K562 (cell line): ENCODE results near the gene ITGB2. TPM values are rescaled to one million over a fixed set of nuclear protein-coding genes. Genes with fewer than 3 reads are reported as not detected.

Experiments used
- ATAC-seq: fragments of 200-7000 bp; cut with Tn5 transposase; 3 replicates; pipeline ENCODE4 v1.9.1; 2020; ENCODE audit warnings: moderate library complexity
- BruUV-seq: library from RNA; stranded (reverse); fragments of 400-500 nt; replicated peaks from 2 replicates; lab custom pipeline; 2021; lab: Mats Ljungman, UMichigan
- CTCF ChIA-PET: fragments of 300-600 bp; formaldehyde crosslinking; extraction: SDS; loops from one replicate; lab custom pipeline; 2021; ENCODE audit warnings: low intra/inter-chr PET ratio; lab: Yijun Ruan, JAX
- POLR2A ChIA-PET: fragments of 300-600, 350-650 bp; sonication (Branson Sonifier 250); formaldehyde crosslinking; extraction: SDS; loops from one replicate; lab custom pipeline; 2021; ENCODE audit warnings: antibody characterized with exemption, inconsistent platforms; lab: Yijun Ruan, JAX
- DNase-seq, 4 experiments: peaks; one replicate each; pipeline versions ENCODE4 v3.0.0 to v3.0.0-alpha.2; 2011 to 2018; ENCODE audit warnings: low spot score in 3 of 4, mixed read lengths in 3 of 4; ENCODE audit errors: extremely low read depth in 1 of 4
- FAIRE-seq: peaks from 2 replicates; lab custom pipeline; 2011; peaks lifted over from hg19 to GRCh38; lab: Jason Lieb, UNC
- H2AFZ ChIP-seq: 2 replicates; pipeline ENCODE4 v1.6.0; 2011; ENCODE audit warnings: low read depth, low read length, control low read depth, inconsistent platforms
- H3K27ac ChIP-seq: fragments of 200-600 bp; 3 replicates; pipeline ENCODE4 v1.8.0; 2011; ENCODE audit warnings: low read depth, mild to moderate bottlenecking, control low read depth, inconsistent platforms, low read length, moderate library complexity, mixed read lengths; ENCODE audit errors: extremely low read depth
- H3K27me3 ChIP-seq, 2 experiments: fragments of 300-600 bp in 1 of 2; 2 replicates in 1 of 2; 3 replicates in 1 of 2; pipeline versions ENCODE4 v1.6.0 to v1.8.0; 2011; ENCODE audit warnings: inconsistent platforms in 2 of 2, low read length in 2 of 2, mild to moderate bottlenecking in 1 of 2, mixed read lengths in 1 of 2, moderate library complexity in 1 of 2; ENCODE audit not compliant: control insufficient read depth in 2 of 2, insufficient read depth in 2 of 2
- H3K36me3 ChIP-seq: fragments of 300-600 bp; 3 replicates; pipeline ENCODE4 v1.8.0; 2011; ENCODE audit warnings: mild to moderate bottlenecking, low read length, inconsistent platforms; ENCODE audit not compliant: control insufficient read depth, insufficient read depth
- H3K4me1 ChIP-seq, 2 experiments: fragments of 200-600 bp in 1 of 2; replicated peaks in 1 of 2; 2 replicates in 1 of 2; 3 replicates in 1 of 2; pipeline versions ENCODE4 v1.5.1 to v1.8.0; 2011; ENCODE audit warnings: inconsistent platforms in 2 of 2, low read length in 2 of 2, mild to moderate bottlenecking in 1 of 2, mixed read lengths in 1 of 2, moderate library complexity in 1 of 2; ENCODE audit not compliant: control insufficient read depth in 2 of 2, insufficient read depth in 2 of 2
- H3K4me2 ChIP-seq: 2 replicates; pipeline ENCODE4 v1.6.1; 2011; ENCODE audit warnings: low read length, control low read depth, inconsistent platforms, mixed read lengths; ENCODE audit not compliant: insufficient read depth
- H3K4me3 ChIP-seq: fragments of 200-600 bp; sonication (generic), shearing (Covaris generic); 2 replicates; pipeline ENCODE4 v1.5.1; 2016; ENCODE audit warnings: control low read depth, inconsistent platforms
- H3K79me2 ChIP-seq: fragments of 200-600 bp; 3 replicates; pipeline ENCODE4 v1.8.0; 2011; ENCODE audit warnings: low read length, inconsistent platforms; ENCODE audit not compliant: control insufficient read depth, insufficient read depth
- H3K9ac ChIP-seq, 2 experiments: 2 replicates each; pipeline versions ENCODE4 v1.6.0 to v1.6.1; 2011; ENCODE audit warnings: low read depth in 2 of 2, low read length in 2 of 2, control low read depth in 1 of 2, inconsistent platforms in 1 of 2, mild to moderate bottlenecking in 1 of 2, mixed read lengths in 1 of 2; ENCODE audit not compliant: insufficient read depth in 1 of 2
- H3K9me1 ChIP-seq: one replicate; pipeline ENCODE4 v1.6.0; 2011; ENCODE audit warnings: inconsistent platforms, mild to moderate bottlenecking, low read length, moderate library complexity; ENCODE audit not compliant: control insufficient read depth, insufficient read depth
- H3K9me3 ChIP-seq: replicated peaks from 2 replicates; pipeline ENCODE4 v1.5.1; 2011; ENCODE audit warnings: low read depth, low read length, inconsistent platforms; ENCODE audit not compliant: control insufficient read depth, insufficient read depth
- H4K20me1 ChIP-seq: replicated peaks from 2 replicates; pipeline ENCODE4 v1.6.1; 2011; ENCODE audit warnings: low read length, inconsistent platforms, mixed read lengths; ENCODE audit not compliant: control insufficient read depth, insufficient read depth
- PCBP1 ChIP-seq: fragments of 200-400 bp; formaldehyde crosslinking; IDR thresholded peaks from 2 replicates; pipeline ENCODE4 v1.6.1; 2018; ENCODE audit warnings: mild to moderate bottlenecking, low read depth, low read length; ENCODE audit not compliant: poor library complexity, severe bottlenecking
- TBP ChIP-seq: optimal IDR thresholded peaks from 2 replicates; pipeline ENCODE3; 2011; ENCODE audit warnings: low read depth, low read length, improper control_type of control experiment
- TFAP4 ChIP-seq: sonication (generic); formaldehyde crosslinking; IDR thresholded peaks from 2 replicates; pipeline ENCODE4 v1.8.0; 2022; ENCODE audit warnings: missing genetic modification reagents, mild to moderate bottlenecking, moderate library complexity, borderline replicate concordance
- WGBS: fragments of 100-300 bp; shearing (Covaris generic); methylation state at CpG from one replicate; pipeline ENCODE4 v1.1.6; 2016; ENCODE audit warnings: low coverage, mixed read lengths; ENCODE audit not compliant: insufficient coverage; ENCODE audit errors: missing lambda C conversion rate; 5-methylcytosine and 5-hydroxymethylcytosine counted together
- in situ Hi-C: fragments of 300-500 bp; cut with MboI; formaldehyde crosslinking; loops from 4 replicates; pipeline ENCODE4 v1.15.0; 2018; ENCODE audit warnings: inconsistent platforms, mixed read lengths
- intact Hi-C: fragments of 100-400 bp; cut with micrococcal nuclease; formaldehyde crosslinking; loops from 2 replicates; pipeline ENCODE4 v1.14.2; 2022
- polyA plus RNA-seq, 8 experiments: library from polyadenylated mRNA; depleted of rRNA in 4 of 8; stranded (reverse) in 5 of 8; unstranded in 3 of 8; fragments of >200 nt; fragmentation: Nextera tagmentation in 2 of 8; fragmentation: Illumina TruSeq in 1 of 8; extraction: Ambion mirVana in 2 of 8; extraction: Trizol in 1 of 8; gene quantifications; 2 replicates each; pipeline versions ENCODE4 v1.2.1 to v1.2.3, GENCODE V29; 2011 to 2014; ENCODE audit warnings: inconsistent platforms in 1 of 8, missing spikeins in 1 of 8
- total RNA-seq, 7 experiments: library from RNA; depleted of rRNA in 6 of 7; stranded (reverse); fragments of >200 nt in 6 of 7; fragmentation: Illumina TruSeq in 2 of 7; extraction: Trizol in 2 of 7; gene quantifications; 2 replicates each; pipeline versions ENCODE4 v1.2.1 to v1.2.3, GENCODE V29; 2011 to 2021; ENCODE audit warnings: low replicate concordance in 1 of 7

Gene ITGB2
- total and polyA plus RNA-seq, 9 of the 15 experiments (the other 6 are each of a cell fraction or from before 2014, with no cell fraction given): 0.07 to 1.3 (median 0.51) TPM; not detected in 2

GRCh38 chr21:44917446-44918106 is 3.1 kb downstream of the ITGB2 start:
- intact Hi-C loops (no loop called here), in situ Hi-C loops (no loop called here)
- H3K4me2 ChIP-seq: no peak overlapping the region
- no peaks in the 10 kb centered on the region for H3K9me1 ChIP-seq
- no peak overlapping the region for H3K9ac ChIP-seq
- H3K4me1 ChIP-seq: peaks cover 0 to 40% of the 10 kb centered on the region in 2 experiments; a peak in 2 of 5 replicates
- no peak overlapping the region for H3K4me3 ChIP-seq
- DNase-seq (no peak), FAIRE-seq (no peak), ATAC-seq (no peak)
- 18% methylated on average over 15 of the region's 15 CpGs for WGBS
- POLR2A ChIA-PET: interaction anchor here (0.8 to 1.9 kb wide), 3 partner anchors 10 to 112 kb away, joined by 3 to 7 read pairs (median 5); no protein-coding TSS in a partner anchor
- TF ChIP-seq TBP: no peak
- TF ChIP-seq PCBP1: no peak
- peak; percentile 12; the same call in 1 of the 2 replicates for TF ChIP-seq TFAP4 (CRISPR knock-in tag)
- peaks cover 26 to 50% of the 10 kb centered on the region in 2 experiments for H3K27me3 ChIP-seq
- CTCF ChIA-PET: no interaction called here
- BruUV-seq: no TSS peak
- no peaks in the 10 kb centered on the region for H3K9me3 ChIP-seq
- no peak overlapping the region for H3K27ac ChIP-seq
- 0 out of 2 replicates have a peak, but pooled peaks cover 3% of the 10 kb centered on the region for H4K20me1 ChIP-seq
- no peaks in the 10 kb centered on the region for H3K36me3 ChIP-seq
- no peaks in the 10 kb centered on the region for H3K79me2 ChIP-seq
- H2AFZ ChIP-seq: no peak overlapping the region
